SJSA1 (cell line): ENCODE measurements around the gene WDR43. TPM values are rescaled to one million over a fixed set of nuclear protein-coding genes. Genes with fewer than 3 reads are reported as not detected.

ENCODE experiments used
- DNase-seq, 2 experiments: peaks; one replicate each; pipeline ENCODE4 v3.0.0-alpha.2; 2015 to 2020; ENCODE audit warnings: low spot score in 2 of 2, low read depth in 1 of 2
- H3K27ac ChIP-seq: fragments of 250-450 bp; sonication (Bioruptor Pico); 2 replicates; pipeline ENCODE4 v1.5.1; 2020; ENCODE audit warnings: mild to moderate bottlenecking, moderate library complexity
- H3K27me3 ChIP-seq: fragments of 250-450 bp; sonication (Bioruptor Pico); replicated peaks from 2 replicates; pipeline ENCODE4 v1.5.1; 2020; ENCODE audit warnings: mild to moderate bottlenecking, moderate library complexity
- H3K36me3 ChIP-seq: fragments of 250-450 bp; sonication (Bioruptor Pico); 2 replicates; pipeline ENCODE4 v1.5.1; 2020; ENCODE audit warnings: mild to moderate bottlenecking
- H3K4me1 ChIP-seq: fragments of 250-450 bp; sonication (Bioruptor Pico); replicated peaks from 2 replicates; pipeline ENCODE4 v1.6.1; 2021; ENCODE audit warnings: mild to moderate bottlenecking
- H3K4me3 ChIP-seq: fragments of 250-450 bp; sonication (Bioruptor Pico); 2 replicates; pipeline ENCODE4 v1.5.1; 2020; ENCODE audit warnings: mild to moderate bottlenecking
- H3K9me3 ChIP-seq: fragments of 250-450 bp; sonication (Bioruptor Pico); replicated peaks from 2 replicates; pipeline ENCODE4 v1.5.1; 2020; ENCODE audit warnings: mild to moderate bottlenecking
- total RNA-seq: library from RNA; depleted of rRNA; stranded (reverse); fragments of >200 nt; shearing (Covaris generic); gene quantifications from 2 replicates; pipeline ENCODE4 v1.2.3, GENCODE V29; 2014

WDR43 gene
- total RNA-seq, 1 experiment from 2014 or later = 79.2 TPM

GRCh38 chr2:28929581-28929980, 35.1 kb downstream of the WDR43 start:
- H3K27me3 ChIP-seq = no peaks in the 10 kb centered on the region
- H3K36me3 ChIP-seq = peaks cover 94% of the 10 kb centered on the region
- no peak overlapping the region for H3K27ac ChIP-seq
- no peaks in the 10 kb centered on the region for H3K9me3 ChIP-seq
- no peak overlapping the region for H3K4me3 ChIP-seq
- no peaks in the 10 kb centered on the region for H3K4me1 ChIP-seq
- DNase-seq = no peak

GRCh38 chr2:28930205-28930604, 35.7 kb downstream of the WDR43 start:
- H3K36me3 ChIP-seq = peaks cover 94% of the 10 kb centered on the region
- no peaks in the 10 kb centered on the region for H3K27me3 ChIP-seq
- DNase-seq = no peak
- H3K9me3 ChIP-seq = no peaks in the 10 kb centered on the region
- H3K4me1 ChIP-seq = no peaks in the 10 kb centered on the region
- no peak overlapping the region for H3K27ac ChIP-seq
- no peak overlapping the region for H3K4me3 ChIP-seq

GRCh38 chr2:28934769-28935168, 40.3 kb downstream of the WDR43 start:
- no peak overlapping the region for H3K27ac ChIP-seq
- no peaks in the 10 kb centered on the region for H3K9me3 ChIP-seq
- H3K27me3 ChIP-seq = no peaks in the 10 kb centered on the region
- H3K4me3 ChIP-seq = no peak overlapping the region
- peaks cover 88% of the 10 kb centered on the region for H3K36me3 ChIP-seq
- H3K4me1 ChIP-seq = no peaks in the 10 kb centered on the region
- no peak for DNase-seq

GRCh38 chr2:28941008-28941407, 46.5 kb downstream of the WDR43 start:
- DNase-seq = no peak
- Histone ChIP-seq H3K4me3 (no peak overlapping the region), H3K36me3 (peaks cover 86% of the 10 kb centered on the region), H3K27me3 (no peaks in the 10 kb centered on the region), H3K9me3 (no peaks in the 10 kb centered on the region), H3K4me1 (no peaks in the 10 kb centered on the region), H3K27ac (no peak overlapping the region)

GRCh38 chr2:28944535-28945248, 50.2 kb downstream of the WDR43 start:
- Histone ChIP-seq H3K9me3 (peaks cover 4% of the 10 kb centered on the region; the same call in 1 of the 2 replicates), H3K4me1 (no peaks in the 10 kb centered on the region), H3K27ac (no peak overlapping the region), H3K36me3 (peaks cover 87% of the 10 kb centered on the region), H3K4me3 (no peak overlapping the region), H3K27me3 (no peaks in the 10 kb centered on the region)
- no peak for DNase-seq

GRCh38 chr2:28948160-28948559, 53.7 kb downstream of the WDR43 start:
- no peak overlapping the region for H3K27ac ChIP-seq
- no peak overlapping the region for H3K4me3 ChIP-seq
- peaks cover 61% of the 10 kb centered on the region for H3K36me3 ChIP-seq
- DNase-seq = no peak
- H3K9me3 ChIP-seq = peaks cover 4% of the 10 kb centered on the region; the same call in 1 of the 2 replicates
- peaks cover 30% of the 10 kb centered on the region for H3K4me1 ChIP-seq
- H3K27me3 ChIP-seq = no peaks in the 10 kb centered on the region

GRCh38 chr2:28949190-28949589, 54.7 kb downstream of the WDR43 start:
- peaks cover 51% of the 10 kb centered on the region for H3K36me3 ChIP-seq
- DNase-seq = no peak
- no peak overlapping the region for H3K27ac ChIP-seq
- H3K4me1 ChIP-seq = peaks cover 30% of the 10 kb centered on the region
- no peaks in the 10 kb centered on the region for H3K27me3 ChIP-seq
- H3K9me3 ChIP-seq = peaks cover 4% of the 10 kb centered on the region; the same call in 1 of the 2 replicates
- H3K4me3 ChIP-seq = no peak overlapping the region

GRCh38 chr2:28949617-28950305, 55.3 kb downstream of the WDR43 start:
- H3K9me3 ChIP-seq = peaks cover 4% of the 10 kb centered on the region; the same call in 1 of the 2 replicates
- no peak overlapping the region for H3K4me3 ChIP-seq
- H3K36me3 ChIP-seq = peaks cover 45% of the 10 kb centered on the region
- no peak for DNase-seq
- no peak overlapping the region for H3K27ac ChIP-seq
- H3K4me1 ChIP-seq = peaks cover 30% of the 10 kb centered on the region
- H3K27me3 ChIP-seq = no peaks in the 10 kb centered on the region

GRCh38 chr2:28950941-28951630, 56.6 kb downstream of the WDR43 start:
- DNase-seq = no peak
- H3K27ac ChIP-seq = peak overlapping the region; percentile 61
- peaks cover 32% of the 10 kb centered on the region for H3K36me3 ChIP-seq

GRCh38 chr2:28951910-28952835, 57.7 kb downstream of the WDR43 start:
- Histone ChIP-seq H3K4me3 (no peak overlapping the region), H3K9me3 (peaks cover 4% of the 10 kb centered on the region; the same call in 1 of the 2 replicates), H3K4me1 (peaks cover 30% of the 10 kb centered on the region), H3K27ac (peak overlapping the region; percentile 61), H3K36me3 (peaks cover 21% of the 10 kb centered on the region), H3K27me3 (no peaks in the 10 kb centered on the region)
- peak; percentile 69 to 82 for DNase-seq

More at GRCh38 chr2:28950941-28951630, 56.6 kb downstream of the WDR43 start:
- peaks cover 30% of the 10 kb centered on the region for H3K4me1 ChIP-seq
- H3K4me3 ChIP-seq = no peak overlapping the region
- no peaks in the 10 kb centered on the region for H3K27me3 ChIP-seq
- peaks cover 4% of the 10 kb centered on the region; the same call in 1 of the 2 replicates for H3K9me3 ChIP-seq

- no peaks in the 10 kb centered on the region for H3K27me3 ChIP-seq
- H3K4me3 ChIP-seq = no peak overlapping the region
- no peak for DNase-seq
- H3K36me3 ChIP-seq = peaks cover 18% of the 10 kb centered on the region
- peak overlapping the region; percentile 61; the same call in 1 of the 2 replicates for H3K27ac ChIP-seq
- H3K4me1 ChIP-seq = peaks cover 30% of the 10 kb centered on the region
- H3K9me3 ChIP-seq = peaks cover 4% of the 10 kb centered on the region; the same call in 1 of the 2 replicates
These were observed 58.4 kb downstream of the WDR43 start for GRCh38 chr2:28952836-28953211.

- H3K4me3 ChIP-seq = no peak overlapping the region
- H3K27me3 ChIP-seq = no peaks in the 10 kb centered on the region
- no peak for DNase-seq
- peaks cover 26% of the 10 kb centered on the region for H3K4me1 ChIP-seq
- H3K9me3 ChIP-seq = no peaks in the 10 kb centered on the region
- H3K36me3 ChIP-seq = no peaks in the 10 kb centered on the region
- H3K27ac ChIP-seq = no peak overlapping the region
These were observed 61.0 kb downstream of the WDR43 start for GRCh38 chr2:28955467-28955866.

GRCh38 chr2:28956415-28956826, 62.0 kb downstream of the WDR43 start:
- Histone ChIP-seq H3K27ac (no peak overlapping the region), H3K36me3 (no peaks in the 10 kb centered on the region), H3K9me3 (no peaks in the 10 kb centered on the region), H3K27me3 (no peaks in the 10 kb centered on the region), H3K4me1 (peaks cover 17% of the 10 kb centered on the region), H3K4me3 (no peak overlapping the region)
- no peak for DNase-seq
